Measurements from ENCODE around the gene BLVRB.

Gene BLVRB

DNA sequence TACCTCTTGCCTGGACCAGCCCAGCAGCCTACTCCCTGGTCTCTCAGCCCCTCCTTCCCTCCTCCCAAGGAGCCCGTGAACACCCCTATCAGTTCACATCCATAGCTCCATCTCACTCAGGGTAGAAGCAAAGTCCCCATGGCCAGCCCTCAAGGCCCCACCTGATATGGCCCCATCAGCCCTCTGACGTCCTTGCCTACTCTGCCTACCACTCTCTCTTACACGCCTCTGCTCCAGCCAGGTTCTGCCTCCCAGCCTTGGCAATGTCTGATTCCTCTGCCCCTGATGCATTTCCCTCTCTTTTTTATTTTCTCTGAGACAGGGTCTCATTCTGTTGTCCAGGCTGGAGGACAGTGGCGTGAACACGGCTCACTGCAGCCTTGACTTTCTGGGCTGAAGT lies 13.5 kb downstream of the BLVRB start:
- Histone ChIP-seq H3K27me3 (ENCODE audit: low read depth, low read length) (no peaks in the 10 kb centered on the region), H3K4me3 (ENCODE audit: low read length) (no peak overlapping the region), H3K9ac (ENCODE audit: low read length) (no peak overlapping the region), H3K79me2 (ENCODE audit: low read length) (no peaks in the 10 kb centered on the region), H3K27ac (ENCODE audit: low read length) (no peak overlapping the region), H3K4me1 (ENCODE audit: low read length) (no peaks in the 10 kb centered on the region), H3K9me3 (ENCODE audit: insufficient read depth, low read length) (no peaks in the 10 kb centered on the region), H4K20me1 (ENCODE audit: insufficient read depth, low read length) (no peaks in the 10 kb centered on the region), H3K4me2 (ENCODE audit: low read length) (no peak overlapping the region), H3K36me3 (replicated peaks; ENCODE audit: low read depth, low read length) (no peaks in the 10 kb centered on the region), H2AFZ (ENCODE audit: low read depth, low read length) (no peak overlapping the region)
- TF ChIP-seq, protein P1, sequence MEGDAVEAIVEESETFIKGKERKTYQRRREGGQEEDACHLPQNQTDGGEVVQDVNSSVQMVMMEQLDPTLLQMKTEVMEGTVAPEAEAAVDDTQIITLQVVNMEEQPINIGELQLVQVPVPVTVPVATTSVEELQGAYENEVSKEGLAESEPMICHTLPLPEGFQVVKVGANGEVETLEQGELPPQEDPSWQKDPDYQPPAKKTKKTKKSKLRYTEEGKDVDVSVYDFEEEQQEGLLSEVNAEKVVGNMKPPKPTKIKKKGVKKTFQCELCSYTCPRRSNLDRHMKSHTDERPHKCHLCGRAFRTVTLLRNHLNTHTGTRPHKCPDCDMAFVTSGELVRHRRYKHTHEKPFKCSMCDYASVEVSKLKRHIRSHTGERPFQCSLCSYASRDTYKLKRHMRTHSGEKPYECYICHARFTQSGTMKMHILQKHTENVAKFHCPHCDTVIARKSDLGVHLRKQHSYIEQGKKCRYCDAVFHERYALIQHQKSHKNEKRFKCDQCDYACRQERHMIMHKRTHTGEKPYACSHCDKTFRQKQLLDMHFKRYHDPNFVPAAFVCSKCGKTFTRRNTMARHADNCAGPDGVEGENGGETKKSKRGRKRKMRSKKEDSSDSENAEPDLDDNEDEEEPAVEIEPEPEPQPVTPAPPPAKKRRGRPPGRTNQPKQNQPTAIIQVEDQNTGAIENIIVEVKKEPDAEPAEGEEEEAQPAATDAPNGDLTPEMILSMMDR (IDR thresholded peaks at IDR 0.05; ENCODE audit: low read depth, low read length) = no peak
- TF ChIP-seq EZH2phosphoT487 (IDR thresholded peaks at IDR 0.05; ENCODE audit: low read depth) = no peak

DNA sequence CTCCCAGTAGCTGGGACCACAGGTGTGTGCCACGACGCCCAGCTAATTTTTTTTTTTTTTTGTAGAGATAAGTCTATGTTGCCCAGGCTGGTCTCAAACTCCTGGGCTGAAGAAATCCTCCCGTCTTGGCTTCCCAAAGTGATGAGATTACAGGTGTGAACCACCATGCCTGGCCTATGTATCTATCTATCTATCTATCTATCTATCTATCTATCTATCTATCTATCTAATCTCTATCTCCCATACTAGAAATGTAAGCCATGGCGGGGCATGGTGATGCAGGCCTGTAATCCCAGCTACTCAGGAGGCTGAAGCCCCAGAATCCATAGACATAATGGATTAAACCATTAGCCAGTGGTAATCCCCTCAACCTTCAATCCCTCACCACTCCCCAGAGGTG lies 14.9 kb downstream of the BLVRB start:
- H3K27me3 ChIP-seq (ENCODE audit: low read depth, low read length) = no peaks in the 10 kb centered on the region
- H3K9ac ChIP-seq (ENCODE audit: low read length) = no peak overlapping the region
- no peaks in the 10 kb centered on the region for H3K79me2 ChIP-seq (ENCODE audit: low read length)
- H3K9me3 ChIP-seq (ENCODE audit: insufficient read depth, low read length) = no peaks in the 10 kb centered on the region
- no peak overlapping the region for H3K4me2 ChIP-seq (ENCODE audit: low read length)
- no peaks in the 10 kb centered on the region for H3K36me3 ChIP-seq (replicated peaks; ENCODE audit: low read depth, low read length)
- no peak overlapping the region for H3K4me3 ChIP-seq (ENCODE audit: low read length)
- no peak overlapping the region for H2AFZ ChIP-seq (ENCODE audit: low read depth, low read length)
- no peaks in the 10 kb centered on the region for H3K4me1 ChIP-seq (ENCODE audit: low read length)
- no peak overlapping the region for H3K27ac ChIP-seq (ENCODE audit: low read length)
- no peaks in the 10 kb centered on the region for H4K20me1 ChIP-seq (ENCODE audit: insufficient read depth, low read length)
- TF ChIP-seq, protein P1 (IDR thresholded peaks at IDR 0.05; ENCODE audit: low read depth, low read length) = no peak
- TF ChIP-seq EZH2phosphoT487 (IDR thresholded peaks at IDR 0.05; ENCODE audit: low read depth) = no peak

DNA sequence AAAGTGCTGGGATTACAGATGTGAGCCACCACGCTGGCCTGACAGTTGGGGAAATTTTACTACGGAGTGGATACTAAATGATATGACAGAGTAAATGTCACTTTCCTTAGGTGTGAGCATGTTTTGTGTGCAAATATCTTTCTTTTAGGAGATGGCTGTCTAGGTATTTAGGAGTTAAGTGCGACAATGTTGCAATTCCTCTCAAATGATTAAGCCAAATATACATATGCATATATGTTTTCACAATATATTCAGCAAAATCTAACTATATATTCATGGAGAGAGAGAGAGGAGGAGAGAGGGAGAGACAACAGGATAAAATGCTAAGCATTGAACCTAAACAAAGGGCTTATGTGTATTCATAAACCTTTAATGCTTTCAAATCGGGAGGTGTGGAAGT lies 16.0 kb downstream of the BLVRB start:
- H3K36me3 ChIP-seq (replicated peaks; ENCODE audit: low read depth, low read length) = no peaks in the 10 kb centered on the region
- no peak overlapping the region for H3K4me2 ChIP-seq (ENCODE audit: low read length)
- no peak overlapping the region for H3K27ac ChIP-seq (ENCODE audit: low read length)
- H3K4me1 ChIP-seq (ENCODE audit: low read length) = no peaks in the 10 kb centered on the region
- TF ChIP-seq, protein P1 (IDR thresholded peaks at IDR 0.05; ENCODE audit: low read depth, low read length) = no peak
- TF ChIP-seq EZH2phosphoT487 (IDR thresholded peaks at IDR 0.05; ENCODE audit: low read depth) = no peak
- no peak overlapping the region for H3K9ac ChIP-seq (ENCODE audit: low read length)
- no peaks in the 10 kb centered on the region for H3K9me3 ChIP-seq (ENCODE audit: insufficient read depth, low read length)
- H2AFZ ChIP-seq (ENCODE audit: low read depth, low read length) = no peak overlapping the region
- H3K4me3 ChIP-seq (ENCODE audit: low read length) = no peak overlapping the region
- H3K27me3 ChIP-seq (ENCODE audit: low read depth, low read length) = no peaks in the 10 kb centered on the region
- no peaks in the 10 kb centered on the region for H4K20me1 ChIP-seq (ENCODE audit: insufficient read depth, low read length)
- no peaks in the 10 kb centered on the region for H3K79me2 ChIP-seq (ENCODE audit: low read length)

DNA sequence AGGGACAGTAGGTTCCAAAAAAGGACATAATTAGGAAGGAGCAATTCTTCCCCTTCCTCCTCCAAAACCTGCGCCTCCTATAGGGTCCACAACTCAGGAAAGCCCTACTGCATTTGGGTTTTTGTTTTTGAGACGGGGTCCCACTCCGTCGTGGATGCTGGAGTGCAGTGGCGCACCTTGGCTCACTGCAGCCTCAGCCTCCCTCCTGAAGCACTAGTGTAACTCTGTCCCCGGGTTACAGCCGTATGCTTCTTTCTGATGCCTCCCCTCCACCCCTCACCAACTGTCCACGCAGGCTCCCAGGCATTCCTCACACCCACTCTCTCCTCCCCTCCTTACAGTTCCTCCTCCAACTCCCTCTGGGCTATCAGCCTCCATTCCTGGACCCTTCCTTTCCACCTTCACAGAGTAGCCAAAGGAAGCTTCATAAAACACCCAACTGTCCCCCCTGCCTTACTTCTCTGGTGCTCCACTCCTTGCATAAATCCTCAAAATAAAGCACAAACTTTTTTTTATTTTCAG lies 19.2 kb downstream of the BLVRB start:
- no peak overlapping the region for H3K27ac ChIP-seq (ENCODE audit: low read length)
- no peak overlapping the region for H3K4me2 ChIP-seq (ENCODE audit: low read length)

More for the DNA sequence above, 19.2 kb downstream of the BLVRB start:
- Histone ChIP-seq H3K36me3 (replicated peaks; ENCODE audit: low read depth, low read length) (peaks cover 12% of the 10 kb centered on the region), H3K79me2 (ENCODE audit: low read length) (peaks cover 25% of the 10 kb centered on the region), H2AFZ (ENCODE audit: low read depth, low read length) (no peak overlapping the region), H3K4me1 (ENCODE audit: low read length) (peaks cover 6% of the 10 kb centered on the region), H3K9me3 (ENCODE audit: insufficient read depth, low read length) (no peaks in the 10 kb centered on the region), H4K20me1 (ENCODE audit: insufficient read depth, low read length) (peaks cover 16% of the 10 kb centered on the region), H3K9ac (ENCODE audit: low read length) (no peak overlapping the region), H3K4me3 (ENCODE audit: low read length) (no peak overlapping the region), H3K27me3 (ENCODE audit: low read depth, low read length) (no peaks in the 10 kb centered on the region)
- TF ChIP-seq EZH2phosphoT487 (IDR thresholded peaks at IDR 0.05; ENCODE audit: low read depth) = no peak
- TF ChIP-seq, protein P1 (IDR thresholded peaks at IDR 0.05; ENCODE audit: low read depth, low read length) = no peak
